Lower leg skin (tissue), 4 donors: ENCODE results near the gene ZNF324. TPM values are rescaled to one million over a fixed set of nuclear protein-coding genes. Genes with fewer than 3 reads are reported as not detected.
"Not testable (repeated sequence)": the region's sequence is repeated elsewhere in the genome, so short reads cannot be mapped to it uniquely, and the experiment has no call there.

Experiments
- DNase-seq, 2 donors: peaks; one replicate each; pipeline ENCODE4 v3.0.0-alpha.2; 2019; ENCODE audit warnings: low spot score in 2 of 2
- H3K4me3 ChIP-seq: fragments of 200-600 bp; sonication (generic); 2 replicates; pipeline ENCODE4 v1.5.1; 2017; ENCODE audit warnings: mild to moderate bottlenecking, low read depth; ENCODE audit not compliant: poor library complexity, severe bottlenecking
- POLR2A ChIP-seq, 2 donors: fragments of 450-650 bp; IDR thresholded peaks; one replicate each; pipeline ENCODE4 v1.6.1; 2016 to 2017; ENCODE audit warnings: antibody characterized with exemption in 2 of 2, mild to moderate bottlenecking in 1 of 2, moderate library complexity in 1 of 2
- WGBS, 2 donors: methylation state at CpG; one replicate each; pipeline ENCODE4 v1.1.5; 2018; 5-methylcytosine and 5-hydroxymethylcytosine counted together
- intact Hi-C: fragments of 100-400 bp; cut with DNase I; formaldehyde crosslinking; loops from one replicate; pipeline ENCODE4 v1.15.0; 2023; ENCODE audit warnings: low total_unique reads
- total RNA-seq, 4 donors: library from RNA; depleted of rRNA; stranded (reverse); fragments of >200 nt; gene quantifications; one replicate each; pipeline ENCODE4 v1.1.0, GENCODE V29; 2016
- TF ChIP-seq, protein P1 (sequence below), 3 donors: fragments of 450-650 bp; IDR thresholded peaks; one replicate each; pipeline ENCODE4 v1.5.1; 2016; ENCODE audit warnings: antibody characterized with exemption in 3 of 3, mild to moderate bottlenecking in 3 of 3, moderate library complexity in 2 of 3

Gene ZNF324
- total RNA-seq, 4 donors from 2014 or later = 23.3 to 32.0 (median 29.4) TPM

DNA sequence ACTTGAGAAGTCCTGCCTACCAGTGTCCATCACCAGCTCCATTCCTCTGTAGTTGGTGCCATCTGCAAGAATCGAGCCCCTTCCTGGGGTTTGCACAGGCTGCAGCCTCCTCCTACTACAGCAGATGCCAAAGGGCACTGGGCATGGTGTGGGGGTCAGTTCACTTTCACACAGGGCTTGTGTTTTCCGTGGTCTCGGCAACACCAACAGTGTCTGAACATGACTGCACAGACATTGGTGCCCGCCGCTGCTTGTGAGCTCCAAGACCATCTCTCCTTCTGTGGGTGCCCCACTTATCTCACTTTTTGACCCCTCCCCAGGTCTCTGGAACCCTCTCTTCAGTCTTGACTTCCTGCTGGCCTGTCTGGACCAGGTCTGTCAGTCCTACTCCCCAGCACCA lies 24.5 kb downstream of the ZNF324 start:
- no peak for TF ChIP-seq POLR2A (IDR thresholded peaks at IDR 0.05)
- TF ChIP-seq, protein P1, sequence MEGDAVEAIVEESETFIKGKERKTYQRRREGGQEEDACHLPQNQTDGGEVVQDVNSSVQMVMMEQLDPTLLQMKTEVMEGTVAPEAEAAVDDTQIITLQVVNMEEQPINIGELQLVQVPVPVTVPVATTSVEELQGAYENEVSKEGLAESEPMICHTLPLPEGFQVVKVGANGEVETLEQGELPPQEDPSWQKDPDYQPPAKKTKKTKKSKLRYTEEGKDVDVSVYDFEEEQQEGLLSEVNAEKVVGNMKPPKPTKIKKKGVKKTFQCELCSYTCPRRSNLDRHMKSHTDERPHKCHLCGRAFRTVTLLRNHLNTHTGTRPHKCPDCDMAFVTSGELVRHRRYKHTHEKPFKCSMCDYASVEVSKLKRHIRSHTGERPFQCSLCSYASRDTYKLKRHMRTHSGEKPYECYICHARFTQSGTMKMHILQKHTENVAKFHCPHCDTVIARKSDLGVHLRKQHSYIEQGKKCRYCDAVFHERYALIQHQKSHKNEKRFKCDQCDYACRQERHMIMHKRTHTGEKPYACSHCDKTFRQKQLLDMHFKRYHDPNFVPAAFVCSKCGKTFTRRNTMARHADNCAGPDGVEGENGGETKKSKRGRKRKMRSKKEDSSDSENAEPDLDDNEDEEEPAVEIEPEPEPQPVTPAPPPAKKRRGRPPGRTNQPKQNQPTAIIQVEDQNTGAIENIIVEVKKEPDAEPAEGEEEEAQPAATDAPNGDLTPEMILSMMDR (IDR thresholded peaks at IDR 0.05) = no peak
- DNase-seq = no peak
- no peak overlapping the region for H3K4me3 ChIP-seq
- intact Hi-C loops = no loop called here
- WGBS, 2 donors = 86 to 91% methylated on average over 5 of the region's 5 CpGs

DNA sequence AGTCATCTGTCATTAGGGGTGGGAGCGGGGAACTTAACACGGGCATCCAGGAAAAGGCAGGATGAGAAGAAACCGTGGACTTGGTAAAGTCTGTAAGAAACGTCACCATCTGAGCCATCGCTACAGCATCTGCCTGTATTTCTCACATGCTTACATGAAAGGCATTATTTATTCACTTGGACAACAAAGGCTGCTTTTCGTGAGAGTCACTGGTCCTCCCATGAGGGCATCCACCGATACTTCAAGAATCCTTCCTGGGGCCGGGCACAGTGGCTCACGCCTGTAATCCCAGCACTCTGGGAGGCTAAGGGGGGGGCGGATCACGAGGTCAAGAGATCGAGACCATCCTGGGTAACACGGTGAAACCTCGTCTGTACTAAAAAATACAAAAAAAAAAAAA lies 25.4 kb downstream of the ZNF324 start:
- TF ChIP-seq, protein P1 (IDR thresholded peaks at IDR 0.05) = no peak
- no peak for TF ChIP-seq POLR2A (IDR thresholded peaks at IDR 0.05)
- intact Hi-C loops = no loop called here
- 85 to 92% methylated on average over 14 of the region's 14 CpGs for WGBS, 2 donors
- H3K4me3 ChIP-seq = no peak overlapping the region
- DNase-seq = no peak

DNA sequence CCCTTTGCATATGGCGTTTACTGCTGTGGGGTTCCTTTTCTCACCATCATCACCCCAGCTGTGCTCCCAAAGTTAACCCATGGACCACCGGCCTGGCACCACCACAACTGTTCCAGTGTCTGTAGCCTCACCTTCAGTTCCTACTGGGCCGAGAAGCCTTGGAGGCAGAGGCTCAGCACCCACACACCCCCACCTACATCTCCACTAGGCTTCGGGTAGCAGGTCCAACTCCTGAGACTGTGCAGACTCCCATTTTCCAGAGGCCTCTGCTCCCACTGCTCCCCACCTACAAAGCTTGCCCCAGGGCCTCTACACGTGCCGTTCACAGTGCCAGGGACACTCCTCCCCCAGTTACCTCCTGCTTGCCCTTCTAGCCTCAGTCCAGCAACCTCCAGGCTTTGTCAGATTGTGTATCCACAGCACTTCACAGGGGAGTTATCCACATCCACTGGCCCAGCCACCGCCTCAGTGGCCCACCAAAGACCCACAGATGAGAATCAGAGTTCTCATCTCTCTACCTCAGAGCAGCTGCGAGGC lies 30.8 kb downstream of the ZNF324 start:
- no peak overlapping the region for H3K4me3 ChIP-seq
- intact Hi-C loops = no loop called here
- 72 to 74% methylated on average over 8 of the region's 8 CpGs for WGBS, 2 donors
- DNase-seq = no peak
- no peak for TF ChIP-seq POLR2A (IDR thresholded peaks at IDR 0.05)

DNA sequence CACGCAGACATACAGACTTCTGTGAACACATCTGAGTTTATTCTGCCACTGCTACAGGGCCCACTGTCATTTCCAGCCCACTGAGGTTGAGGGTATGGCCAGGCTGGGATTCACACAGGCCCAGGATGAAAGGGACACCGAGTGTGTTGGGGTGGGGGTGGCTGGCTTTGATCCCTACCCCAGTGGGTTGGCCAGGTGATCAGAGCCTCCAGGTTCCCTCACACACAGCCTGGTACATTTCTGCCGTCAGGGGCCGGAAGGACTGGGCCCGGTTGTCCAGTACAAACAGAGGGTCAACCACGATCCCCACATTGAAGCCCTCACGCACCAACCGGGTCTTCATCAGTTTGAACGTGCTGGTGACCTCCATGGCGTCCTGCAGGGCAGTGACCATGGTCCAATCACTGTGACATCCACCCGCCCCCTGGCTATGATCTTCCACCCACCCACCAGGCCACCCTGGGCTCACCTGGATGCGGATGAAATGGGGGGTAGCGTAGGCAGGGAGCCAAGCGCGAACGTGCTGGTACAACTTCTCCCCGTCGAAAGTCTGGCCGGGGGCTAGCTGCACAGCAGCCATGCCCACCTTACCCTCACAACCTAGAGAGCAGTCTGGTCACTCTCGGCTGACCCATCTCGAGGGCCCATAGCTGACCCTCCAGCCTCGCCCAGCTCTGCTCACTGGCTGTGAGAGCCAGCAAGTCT lies 31.6 kb downstream of the ZNF324 start:
- no peak for DNase-seq
- 64 to 68% methylated on average over 21 to 22 of the region's 22 CpGs for WGBS, 2 donors
- no peak overlapping the region for H3K4me3 ChIP-seq
- TF ChIP-seq, protein P1 (IDR thresholded peaks at IDR 0.05) = no peak
- no peak for TF ChIP-seq POLR2A (IDR thresholded peaks at IDR 0.05)
- intact Hi-C loops = no loop called here

DNA sequence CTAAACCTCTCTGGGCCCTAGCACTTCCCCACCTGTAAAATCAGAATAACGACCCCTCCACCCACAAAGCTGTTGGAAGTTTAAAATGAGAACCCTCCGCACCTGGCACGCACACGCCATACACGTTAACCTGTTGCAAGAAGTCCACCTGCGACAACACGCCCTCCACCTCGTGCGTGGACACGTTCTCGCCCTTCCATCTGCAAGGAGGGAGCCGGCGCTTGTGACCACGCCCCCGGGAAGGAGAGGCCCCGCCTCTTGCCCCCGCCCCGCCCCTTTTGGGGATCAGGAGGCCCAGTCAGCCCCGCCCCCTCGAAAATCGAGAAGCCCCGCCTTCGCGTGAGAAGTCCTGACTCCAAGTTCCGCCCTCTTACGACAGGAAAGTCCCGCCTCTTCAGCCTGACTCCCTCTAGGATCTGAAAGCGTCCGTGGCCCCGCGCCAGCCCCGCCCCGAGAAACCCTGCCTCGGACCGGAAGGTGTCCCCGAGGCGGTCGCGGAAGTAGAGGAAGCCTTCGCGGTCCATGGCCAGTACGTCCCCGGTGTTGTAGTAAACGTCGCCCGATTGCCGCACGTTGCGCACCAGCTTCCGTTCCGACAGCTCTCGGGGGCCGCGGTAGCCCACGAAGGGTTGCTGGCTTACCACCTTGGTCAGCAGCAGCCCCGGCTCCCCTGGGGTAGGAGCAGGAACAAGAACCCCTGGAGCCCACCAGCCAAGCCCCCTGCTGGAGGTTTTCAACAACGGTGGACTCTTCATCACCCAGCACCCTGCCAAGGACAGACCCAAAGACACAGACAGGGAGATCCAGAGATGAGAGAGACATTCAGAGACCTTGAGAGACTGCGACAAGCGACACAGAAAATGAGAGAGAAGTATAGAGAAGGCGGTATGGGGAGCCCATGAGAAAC lies 32.4 kb downstream of the ZNF324 start:
- TF ChIP-seq, protein P1 (IDR thresholded peaks at IDR 0.05) = peak in 1 of 3 donors; percentile 31
- no peak for TF ChIP-seq POLR2A (IDR thresholded peaks at IDR 0.05)
- WGBS, 2 donors = 2 to 3% methylated on average over 43 to 51 of the region's 60 CpGs
- intact Hi-C loops = no loop called here
- DNase-seq = peak; percentile 99 to 100
- peak overlapping the region; percentile 55 for H3K4me3 ChIP-seq

GRCh38 chr19:58500242-58500641 lies 33.4 kb downstream of the ZNF324 start:
- 95 to 96% methylated on average over 14 of the region's 14 CpGs for WGBS, 2 donors
- H3K4me3 ChIP-seq = no peak overlapping the region
- intact Hi-C loops = no loop called here
- TF ChIP-seq, protein P1 (IDR thresholded peaks at IDR 0.05) = no peak
- TF ChIP-seq POLR2A (IDR thresholded peaks at IDR 0.05) = no peak
- no peak for DNase-seq

- H3K4me3 ChIP-seq, intact Hi-C loops, DNase-seq: not testable (repeated sequence)
- 76 to 89% methylated on average over 7 to 8 of the region's 8 CpGs for WGBS, 2 donors
These were observed 40.8 kb downstream of the ZNF324 start for GRCh38 chr19:58507602-58508223.
